ENCODE measurements around the gene PDCD6IP.
"Not testable (repeated sequence)": the region's sequence is repeated elsewhere in the genome, so short reads cannot be mapped to it uniquely, and the experiment has no call there.

The PDCD6IP gene

GRCh38 chr3:33792167-33792892 is 6.1 kb upstream of the PDCD6IP start:
- DNase-seq: no peak

- peak; percentile 12 for DNase-seq
These were observed 3.3 kb upstream of the PDCD6IP start for GRCh38 chr3:33795131-33795530.

- peak; percentile 82 for DNase-seq
These were observed 2.4 kb upstream of the PDCD6IP start for GRCh38 chr3:33795856-33796536.

GRCh38 chr3:33798113-33798417 is 365 bp upstream of the PDCD6IP start:
- no peak for DNase-seq

- no peak for DNase-seq
These were observed 747 bp downstream of the PDCD6IP start for GRCh38 chr3:33799202-33799551.

GRCh38 chr3:33803252-33803651 is 4.8 kb downstream of the PDCD6IP start:
- no peak for DNase-seq

GRCh38 chr3:33803894-33804526 is 5.6 kb downstream of the PDCD6IP start:
- no peak for DNase-seq

- no peak for DNase-seq
These were observed 8.8 kb downstream of the PDCD6IP start for GRCh38 chr3:33807191-33807590.

GRCh38 chr3:33808559-33808958 is 10.1 kb downstream of the PDCD6IP start:
- no peak for DNase-seq

- DNase-seq: no peak
These were observed 12.1 kb downstream of the PDCD6IP start for GRCh38 chr3:33810545-33810944.

- DNase-seq: no peak
These were observed 23.6 kb downstream of the PDCD6IP start for GRCh38 chr3:33821989-33822388.

- no peak for DNase-seq
These were observed 25.4 kb downstream of the PDCD6IP start for GRCh38 chr3:33823821-33824220.

- no peak for DNase-seq
These were observed 26.7 kb downstream of the PDCD6IP start for GRCh38 chr3:33825111-33825510.

- no peak for DNase-seq
These were observed 27.8 kb downstream of the PDCD6IP start for GRCh38 chr3:33826206-33826605.

GRCh38 chr3:33826688-33827087 is 28.3 kb downstream of the PDCD6IP start:
- no peak for DNase-seq

- DNase-seq: no peak
These were observed 31.3 kb downstream of the PDCD6IP start for GRCh38 chr3:33829720-33830119.

- peak; percentile 18 for DNase-seq
These were observed 32.6 kb downstream of the PDCD6IP start for GRCh38 chr3:33831053-33831452.

- no peak for DNase-seq
These were observed 35.1 kb downstream of the PDCD6IP start for GRCh38 chr3:33833408-33834095.

- no peak for DNase-seq
These were observed 35.6 kb downstream of the PDCD6IP start for GRCh38 chr3:33834096-33834453.

GRCh38 chr3:33837182-33837581 is 38.8 kb downstream of the PDCD6IP start:
- DNase-seq: not testable (repeated sequence)

- DNase-seq: no peak
These were observed 40.9 kb downstream of the PDCD6IP start for GRCh38 chr3:33839283-33839682.

- no peak for DNase-seq
These were observed 41.7 kb downstream of the PDCD6IP start for GRCh38 chr3:33840179-33840578.

- no peak for DNase-seq
These were observed 50.4 kb downstream of the PDCD6IP start for GRCh38 chr3:33848624-33849347.
